Breast epithelium (tissue), 4 donors: ENCODE measurements around the gene OR9Q2. TPM values are rescaled to one million over a fixed set of nuclear protein-coding genes. Genes with fewer than 3 reads are reported as not detected.

Experiments
- DNase-seq, 2 donors: peaks; one replicate each; pipeline ENCODE4 v3.0.0-alpha.2; 2019; ENCODE audit warnings: low spot score in 2 of 2
- H3K27ac ChIP-seq, 2 donors: fragments of 200-600 bp; sonication (generic) in 1 of 2; one replicate each; pipeline ENCODE4 v1.5.1; 2016 to 2019; ENCODE audit warnings: mild to moderate bottlenecking in 1 of 2
- H3K27me3 ChIP-seq, 2 donors: fragments of 200-600 bp; sonication (generic) in 1 of 2; one replicate each; pipeline versions ENCODE4 v1.5.1 to v1.6.0; 2017 to 2019; ENCODE audit warnings: control low read depth in 1 of 2, mild to moderate bottlenecking in 1 of 2
- H3K36me3 ChIP-seq: fragments of 200-600 bp; one replicate; pipeline ENCODE4 v1.5.1; 2019
- H3K4me1 ChIP-seq, 2 donors: fragments of 200-600 bp; sonication (generic); one replicate each; pipeline ENCODE4 v1.5.1; 2016 to 2019; ENCODE audit warnings: control low read depth in 1 of 2
- H3K4me3 ChIP-seq, 3 donors: fragments of 200-600 bp; sonication (generic); 1 replicate in 2 of 3; 2 replicates in 1 of 3; pipeline ENCODE4 v1.5.1; 2016 to 2019; ENCODE audit warnings: mild to moderate bottlenecking in 3 of 3, moderate library complexity in 2 of 3
- H3K9me3 ChIP-seq, 2 donors: fragments of 200-600 bp; sonication (generic) in 1 of 2; one replicate each; pipeline ENCODE4 v1.5.1; 2016 to 2019; ENCODE audit warnings: control low read depth in 1 of 2
- CTCF ChIP-seq, 3 donors: fragments of 450-650 bp; IDR thresholded peaks; one replicate each; pipeline ENCODE4 v1.5.1; 2016 to 2017; ENCODE audit warnings: antibody characterized with exemption in 3 of 3, mild to moderate bottlenecking in 3 of 3, moderate library complexity in 3 of 3
- POLR2A ChIP-seq: fragments of 450-650 bp; IDR thresholded peaks from one replicate; pipeline ENCODE4 v1.6.1; 2016; ENCODE audit warnings: antibody characterized with exemption, mild to moderate bottlenecking, moderate library complexity
- POLR2AphosphoS5 ChIP-seq, 3 donors: sonication (generic); formaldehyde crosslinking; IDR thresholded peaks; one replicate each; pipeline ENCODE4 v1.6.1; 2017; ENCODE audit warnings: antibody characterized with exemption in 3 of 3
- intact Hi-C: fragments of 100-400 bp; cut with DNase I; formaldehyde crosslinking; loops from one replicate; pipeline ENCODE4 v1.15.1; 2023; ENCODE audit warnings: low total_unique reads
- total RNA-seq, 3 donors: library from RNA; depleted of rRNA; stranded (reverse); fragments of >200 nt; gene quantifications; one replicate each; pipeline ENCODE4 v1.1.0, GENCODE V29; 2016

The OR9Q2 gene
- total RNA-seq, 3 donors from 2014 or later, result not detected

DNA sequence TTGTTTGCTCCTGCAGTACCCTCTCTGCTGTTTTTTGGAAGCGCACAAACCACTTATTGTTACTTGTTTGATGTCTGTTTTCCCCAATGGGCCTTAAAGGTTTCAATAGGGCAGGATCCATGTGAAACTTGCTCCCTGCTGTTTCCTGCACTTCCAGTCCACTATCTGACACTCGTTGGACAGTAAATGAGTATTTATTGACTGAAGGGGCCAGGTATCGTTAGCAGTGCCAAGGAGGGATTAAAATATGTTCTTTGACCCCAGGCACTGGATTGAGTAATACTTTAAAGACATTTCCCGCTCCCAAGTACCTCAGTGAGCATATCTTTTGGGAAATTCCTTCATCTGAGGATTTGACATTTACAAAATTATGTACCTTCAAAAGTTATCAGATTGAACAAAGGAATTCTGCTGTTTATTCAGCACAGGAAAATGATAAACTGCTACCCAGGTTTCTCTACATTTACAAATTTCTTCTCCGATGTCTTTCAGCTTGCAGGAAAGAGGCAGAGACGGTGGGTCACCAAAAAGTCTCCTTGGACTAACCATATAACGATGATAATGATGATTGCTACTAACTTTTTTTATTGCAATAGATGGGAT lies 23.3 kb upstream of the OR9Q2 start:
- no peaks in the 10 kb centered on the region for H3K36me3 ChIP-seq
- no peak for DNase-seq
- H3K27me3 ChIP-seq, result no peaks in the 10 kb centered on the region
- H3K9me3 ChIP-seq, result no peaks in the 10 kb centered on the region
- H3K4me3 ChIP-seq, result no peak overlapping the region
- TF ChIP-seq POLR2A (no peak), CTCF (IDR thresholded peaks at IDR 0.05) (no peak), POLR2AphosphoS5 (IDR thresholded peaks at IDR 0.05) (no peak)
- intact Hi-C loops, result no loop called here
- no peaks in the 10 kb centered on the region for H3K4me1 ChIP-seq
- H3K27ac ChIP-seq, result no peak overlapping the region

GRCh38 chr11:58177409-58178054 lies 11.3 kb upstream of the OR9Q2 start:
- no peak for TF ChIP-seq POLR2AphosphoS5 (IDR thresholded peaks at IDR 0.05)
- TF ChIP-seq CTCF (IDR thresholded peaks at IDR 0.05), result no peak
- TF ChIP-seq POLR2A, result no peak
- intact Hi-C loops, result no loop called here
- Histone ChIP-seq H3K9me3 (no peaks in the 10 kb centered on the region), H3K27ac (no peak overlapping the region), H3K4me1 (no peaks in the 10 kb centered on the region), H3K27me3 (no peaks in the 10 kb centered on the region), H3K36me3 (no peaks in the 10 kb centered on the region), H3K4me3 (no peak overlapping the region)
- no peak for DNase-seq

DNA sequence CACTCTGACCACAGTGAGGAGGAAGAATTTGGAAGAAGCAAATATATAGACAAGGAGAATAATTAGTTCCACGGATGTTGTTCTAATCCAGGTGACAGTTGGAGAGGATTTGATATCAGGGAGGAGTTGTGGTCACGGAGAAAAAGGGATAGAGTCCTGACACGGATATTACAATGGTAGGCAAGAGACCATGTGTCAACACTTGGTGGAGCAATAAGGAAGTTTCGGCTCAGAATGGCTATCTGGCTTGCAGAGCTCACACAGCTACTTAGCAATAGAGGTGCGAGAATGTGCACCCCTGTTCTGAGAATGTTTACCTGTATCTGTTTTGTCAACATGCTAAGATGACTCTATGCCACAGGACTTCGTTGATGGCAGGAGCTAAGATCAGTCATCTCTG lies 10.4 kb upstream of the OR9Q2 start:
- Histone ChIP-seq H3K27me3 (no peaks in the 10 kb centered on the region), H3K4me3 (no peak overlapping the region), H3K4me1 (no peaks in the 10 kb centered on the region), H3K27ac (no peak overlapping the region), H3K36me3 (no peaks in the 10 kb centered on the region), H3K9me3 (no peaks in the 10 kb centered on the region)
- no peak for TF ChIP-seq POLR2A
- no peak for TF ChIP-seq POLR2AphosphoS5 (IDR thresholded peaks at IDR 0.05)
- no peak for TF ChIP-seq CTCF (IDR thresholded peaks at IDR 0.05)
- no peak for DNase-seq
- intact Hi-C loops, result no loop called here

DNA sequence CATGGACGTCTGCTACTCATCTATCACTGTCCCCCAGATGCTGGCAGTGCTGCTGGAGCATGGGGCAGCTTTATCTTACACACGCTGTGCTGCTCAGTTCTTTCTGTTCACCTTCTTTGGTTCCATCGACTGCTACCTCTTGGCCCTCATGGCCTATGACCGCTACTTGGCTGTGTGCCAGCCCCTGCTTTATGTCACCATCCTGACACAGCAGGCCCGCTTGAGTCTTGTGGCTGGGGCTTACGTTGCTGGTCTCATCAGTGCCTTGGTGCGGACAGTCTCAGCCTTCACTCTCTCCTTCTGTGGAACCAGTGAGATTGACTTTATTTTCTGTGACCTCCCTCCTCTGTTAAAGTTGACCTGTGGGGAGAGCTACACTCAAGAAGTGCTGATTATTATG lies 9.2 kb upstream of the OR9Q2 start:
- H3K4me1 ChIP-seq, result no peaks in the 10 kb centered on the region
- no peaks in the 10 kb centered on the region for H3K9me3 ChIP-seq
- intact Hi-C loops, result no loop called here
- no peak for TF ChIP-seq CTCF (IDR thresholded peaks at IDR 0.05)
- no peak for TF ChIP-seq POLR2A
- no peak for TF ChIP-seq POLR2AphosphoS5 (IDR thresholded peaks at IDR 0.05)
- H3K27me3 ChIP-seq, result no peaks in the 10 kb centered on the region
- no peak overlapping the region for H3K27ac ChIP-seq
- DNase-seq, result no peak
- H3K36me3 ChIP-seq, result no peaks in the 10 kb centered on the region
- H3K4me3 ChIP-seq, result no peak overlapping the region

DNA sequence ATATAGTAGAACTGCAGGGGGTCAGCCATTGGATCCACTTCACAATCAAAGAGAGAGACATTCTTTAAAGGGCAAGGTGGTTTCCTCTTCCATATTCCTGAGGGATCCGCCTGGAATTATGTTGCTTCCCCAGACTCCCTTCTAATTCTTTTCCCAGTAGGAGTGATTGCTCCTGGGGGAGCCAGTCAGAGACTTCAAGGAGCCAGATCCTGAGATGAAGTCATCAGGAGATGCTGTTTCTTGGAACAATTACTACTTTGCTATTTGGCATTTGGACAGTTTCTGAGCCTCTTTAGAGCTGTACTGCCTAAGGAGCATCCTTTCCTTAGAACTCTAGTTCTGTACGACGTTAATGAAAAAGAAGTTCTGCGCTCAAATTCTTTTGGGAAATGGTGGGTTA lies 1.9 kb upstream of the OR9Q2 start:
- TF ChIP-seq POLR2A (no peak), CTCF (IDR thresholded peaks at IDR 0.05) (no peak)
- no peaks in the 10 kb centered on the region for H3K9me3 ChIP-seq
- intact Hi-C loops, result no loop called here
- H3K4me1 ChIP-seq, result no peaks in the 10 kb centered on the region
- no peaks in the 10 kb centered on the region for H3K27me3 ChIP-seq
- no peak overlapping the region for H3K27ac ChIP-seq
- no peak overlapping the region for H3K4me3 ChIP-seq
- DNase-seq, result no peak
- H3K36me3 ChIP-seq, result no peaks in the 10 kb centered on the region
